ENCODE results near the gene WDR5B. TPM values are rescaled to one million over a fixed set of nuclear protein-coding genes. Genes with fewer than 3 reads are reported as not detected.

The WDR5B gene
- 3.7 and 5.9 TPM in 2 replicates for total RNA-seq

GRCh38 chr3:122415762-122416654 is at the start of gene WDR5B:
WDR5B (minus strand) TSS chr3:122416062; CDS start chr3:122415528, 534 bp downstream.

GRCh38 chr3:122383771-122384697 is 31.8 kb downstream of the WDR5B start, which contains the start of gene FAM162A:
FAM162A (plus strand) TSS chr3:122384182; CDS start chr3:122384266, 84 bp downstream.

GRCh38 chr3:122382888-122383666 is 32.8 kb downstream of the WDR5B start, which contains the start of gene MIX23:
MIX23 (minus strand) TSS chr3:122383231; CDS start chr3:122383224, 7 bp downstream.

Other genes starting within 250 kb of the WDR5B start
- gene CASR, start 232.4 kb downstream of the WDR5B start, total RNA-seq: not detected in 2 replicates
- gene CSTA, start 90.8 kb downstream of the WDR5B start, total RNA-seq: 1.0 TPM in 1 of 2 replicates, not detected in the other
- gene MIX23, start 32.8 kb downstream of the WDR5B start, total RNA-seq: 29.4 and 33.6 TPM in 2 replicates
- gene FAM162A, start 31.9 kb downstream of the WDR5B start, total RNA-seq: 15.3 and 15.5 TPM in 2 replicates
- 19.5 and 24.1 TPM in 2 replicates for gene KPNA1, start 98.9 kb upstream of the WDR5B start, total RNA-seq
- gene PARP9, start 148.2 kb upstream of the WDR5B start, total RNA-seq: 8.9 and 9.8 TPM in 2 replicates
- 11.1 and 12.6 TPM in 2 replicates for gene DTX3L, start 148.3 kb upstream of the WDR5B start, total RNA-seq
- under 0.01 and 0.15 TPM in 2 replicates for gene PARP15, start 161.6 kb upstream of the WDR5B start, total RNA-seq